ENCODE data around the gene RBM41.

The RBM41 gene

GRCh38 chrX:107029752-107030151 is 88.9 kb downstream of the RBM41 start:
- no peak for DNase-seq (ENCODE audit: low read depth in 1 of 2, low spot score in 1 of 2)

GRCh38 chrX:107025545-107025944 is 93.1 kb downstream of the RBM41 start:
- DNase-seq (ENCODE audit: low read depth in 1 of 2, low spot score in 1 of 2): no peak

- no peak for DNase-seq (ENCODE audit: low read depth in 1 of 2, low spot score in 1 of 2)
Measured at GRCh38 chrX:107014936-107015335, 103.7 kb downstream of the RBM41 start.

Data from activated CD4-positive, alpha-beta T cell treated with anti-CD3 and anti-CD28 coated beads, Interleukin-2, amount 50 U/mL, for 24 hours (primary cell).